Ecto neural progenitor cell (in vitro differentiated cells): ENCODE data around the gene CORO1C.

ENCODE experiments used
- DNase-seq: peaks from one replicate; pipeline ENCODE4 v3.0.0-alpha.2; 2018; ENCODE audit warnings: low spot score

The CORO1C gene

DNA sequence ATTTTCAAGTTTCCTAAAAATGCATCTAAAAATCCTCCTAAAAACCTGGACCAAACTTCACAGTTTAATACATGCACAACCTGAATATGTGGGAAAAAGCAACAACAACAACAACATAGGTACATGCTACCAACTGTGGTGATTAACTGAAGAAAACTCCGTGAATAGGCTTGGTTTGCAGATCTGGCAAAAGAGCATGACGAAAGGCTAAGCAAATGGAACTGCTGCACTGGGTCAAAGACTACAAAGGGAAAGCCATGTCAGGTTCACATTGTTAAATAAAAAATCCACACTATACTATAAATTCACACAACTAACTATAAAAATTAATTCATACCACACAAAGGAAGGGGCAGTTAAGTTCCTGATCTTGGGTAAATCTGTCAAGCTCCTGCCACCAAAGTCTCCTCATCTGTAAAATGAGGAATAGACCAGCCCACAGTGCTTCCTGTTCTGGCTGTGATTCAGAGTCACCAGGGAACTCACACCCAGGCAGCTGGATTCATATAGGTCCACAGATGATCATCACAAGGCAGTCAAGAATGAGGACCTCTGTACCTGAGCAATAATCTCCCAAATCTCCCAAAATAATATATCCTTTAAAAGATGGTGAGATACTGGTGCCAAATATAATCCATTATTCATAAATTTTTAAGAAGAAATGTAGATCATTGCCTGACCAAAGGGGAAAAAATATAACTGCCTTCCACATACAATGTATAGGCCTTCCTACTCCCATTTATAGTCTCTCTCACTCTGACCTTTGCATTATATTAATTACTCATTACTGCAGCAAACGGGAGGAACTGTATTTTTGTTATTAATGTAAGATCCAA lies 7.0 kb downstream of the CORO1C start:
- DNase-seq = no peak

GRCh38 chr12:108722992-108723766 lies 8.1 kb downstream of the CORO1C start:
- DNase-seq = no peak

- no peak for DNase-seq
These were observed 8.9 kb downstream of the CORO1C start for GRCh38 chr12:108722463-108722862.

DNA sequence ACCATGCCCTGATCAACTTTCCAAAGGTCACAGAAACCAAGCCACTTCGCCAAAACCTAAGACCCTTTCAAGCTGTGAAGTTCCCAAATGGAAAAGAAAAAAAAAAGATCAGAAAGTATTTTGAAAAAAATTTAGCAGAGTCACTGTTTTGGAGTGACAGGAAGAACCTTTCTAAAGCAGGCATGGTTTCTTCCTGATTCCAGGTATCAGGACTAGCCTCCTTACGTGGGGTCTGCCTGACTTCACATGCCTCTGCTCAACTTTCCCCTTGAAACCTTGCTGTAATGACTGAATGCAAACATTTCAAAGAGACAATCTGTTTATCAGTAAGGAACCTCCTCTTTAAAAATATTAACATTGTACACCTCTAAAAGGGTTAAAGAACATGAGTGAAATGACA lies 9.5 kb downstream of the CORO1C start:
- DNase-seq = no peak

DNA sequence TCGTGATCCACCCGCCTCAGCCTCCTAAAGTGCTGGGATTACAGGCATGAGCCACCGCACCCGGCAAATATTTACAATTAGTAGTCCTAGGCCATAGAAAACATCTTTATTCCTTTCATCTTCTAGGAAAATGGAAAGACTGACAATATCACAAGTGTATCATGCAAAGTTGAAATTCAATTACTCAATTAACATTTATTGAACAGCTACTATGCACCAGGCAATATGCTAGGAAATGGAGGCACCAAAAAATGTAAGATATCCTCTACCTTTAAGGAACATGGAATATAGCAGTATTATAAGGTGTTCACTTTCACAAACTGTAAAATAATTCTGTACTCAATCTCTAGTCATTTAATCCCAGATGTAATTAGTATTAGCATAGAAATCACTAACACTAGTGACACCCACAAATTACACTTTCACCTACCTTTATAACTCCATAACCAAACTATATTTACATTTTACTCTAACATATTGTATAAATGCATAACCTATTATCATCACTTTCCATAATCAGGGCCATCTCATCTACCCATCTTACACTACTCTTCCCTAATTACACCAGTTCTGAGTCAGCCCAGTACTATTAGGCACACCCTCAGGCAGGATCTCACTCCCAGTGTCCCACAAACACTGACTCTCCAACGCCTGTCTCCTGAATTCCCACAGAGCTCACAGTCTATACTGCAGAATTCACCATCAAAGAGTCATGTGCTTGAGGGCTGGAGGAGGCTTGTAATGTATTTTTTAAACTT lies 10.4 kb downstream of the CORO1C start:
- no peak for DNase-seq

GRCh38 chr12:108717243-108717642 lies 14.1 kb downstream of the CORO1C start:
- DNase-seq = no peak

GRCh38 chr12:108714866-108715265 lies 16.5 kb downstream of the CORO1C start:
- DNase-seq = no peak

- no peak for DNase-seq
These were observed 17.8 kb downstream of the CORO1C start for GRCh38 chr12:108713471-108713870.

- DNase-seq = no peak
These were observed 18.5 kb downstream of the CORO1C start for GRCh38 chr12:108712925-108713203.

DNA sequence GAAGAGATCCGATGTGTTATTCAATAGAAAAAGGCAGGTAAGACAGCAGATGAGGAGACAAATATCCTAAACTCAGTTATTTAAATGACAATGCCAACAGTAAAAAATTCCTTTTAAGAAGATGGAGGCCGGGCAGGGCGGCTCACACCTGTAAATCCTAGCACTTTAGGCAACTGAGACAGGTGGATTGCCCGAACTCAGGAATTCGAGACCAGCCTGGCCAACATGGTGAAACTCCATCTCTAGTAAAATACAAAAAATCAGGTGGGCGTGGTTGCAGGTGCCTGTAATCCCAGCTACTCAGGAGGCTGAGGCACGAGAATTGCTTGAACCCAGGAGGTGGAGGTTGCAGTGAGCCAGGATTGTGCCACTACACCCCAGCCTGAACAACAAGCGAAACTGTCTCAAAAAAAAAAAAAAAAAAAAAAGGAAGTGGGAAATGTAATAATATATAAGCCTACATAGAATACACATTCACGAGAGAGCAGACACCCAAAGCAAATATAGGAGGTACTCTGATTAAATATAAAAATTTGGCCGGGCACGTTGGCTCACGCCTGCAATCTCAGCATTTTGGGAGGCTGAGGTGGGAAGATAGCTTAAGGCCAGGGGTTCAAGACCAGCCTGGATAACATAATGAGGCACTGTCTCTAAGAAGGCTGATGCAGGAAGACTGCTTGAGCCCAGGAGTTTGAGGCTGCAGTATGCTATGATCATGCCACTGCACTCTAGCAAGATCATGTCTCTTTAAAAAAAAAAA lies 19.0 kb downstream of the CORO1C start:
- no peak for DNase-seq

- DNase-seq = no peak
These were observed 19.7 kb downstream of the CORO1C start for GRCh38 chr12:108711489-108712164.

DNA sequence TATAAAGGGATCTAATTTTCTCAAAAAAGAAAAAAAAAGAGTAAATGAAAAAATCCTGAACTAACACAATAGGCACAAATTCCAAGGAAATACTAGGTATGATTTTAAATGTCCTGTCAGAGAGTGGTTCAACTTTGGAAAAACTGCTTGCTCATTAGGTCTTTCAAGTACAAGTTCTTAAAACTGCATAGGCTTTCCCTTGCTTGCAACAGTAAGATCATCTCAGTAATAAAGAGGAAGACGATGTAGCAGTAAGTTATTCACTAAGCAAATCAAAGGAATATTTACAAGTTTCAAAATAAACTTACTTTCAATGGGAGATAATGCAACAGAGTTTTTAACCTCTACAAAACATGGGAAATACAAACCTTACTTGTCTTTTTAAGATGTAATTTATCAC lies 21.6 kb downstream of the CORO1C start:
- no peak for DNase-seq

DNA sequence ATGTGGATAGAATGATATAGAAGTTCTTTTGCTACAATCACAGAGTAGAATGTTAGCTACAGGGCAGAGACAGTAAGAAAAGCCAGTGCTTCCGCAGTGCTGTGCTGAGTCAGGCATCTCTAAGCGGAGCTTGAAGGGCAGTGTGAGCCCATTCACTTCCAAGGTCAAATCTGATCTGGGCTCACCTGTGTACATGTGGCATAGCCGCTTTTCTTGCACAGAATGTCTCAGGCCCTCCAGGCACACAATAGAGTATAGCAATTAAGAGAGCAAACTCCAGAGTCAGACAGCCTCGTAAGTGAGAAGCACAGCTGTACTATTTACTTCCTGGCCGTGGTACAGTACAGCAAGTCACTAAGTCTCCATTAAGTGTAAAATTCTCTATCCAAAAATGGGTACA lies 26.8 kb downstream of the CORO1C start:
- no peak for DNase-seq

GRCh38 chr12:108702595-108703320 lies 28.6 kb downstream of the CORO1C start:
- DNase-seq = no peak

DNA sequence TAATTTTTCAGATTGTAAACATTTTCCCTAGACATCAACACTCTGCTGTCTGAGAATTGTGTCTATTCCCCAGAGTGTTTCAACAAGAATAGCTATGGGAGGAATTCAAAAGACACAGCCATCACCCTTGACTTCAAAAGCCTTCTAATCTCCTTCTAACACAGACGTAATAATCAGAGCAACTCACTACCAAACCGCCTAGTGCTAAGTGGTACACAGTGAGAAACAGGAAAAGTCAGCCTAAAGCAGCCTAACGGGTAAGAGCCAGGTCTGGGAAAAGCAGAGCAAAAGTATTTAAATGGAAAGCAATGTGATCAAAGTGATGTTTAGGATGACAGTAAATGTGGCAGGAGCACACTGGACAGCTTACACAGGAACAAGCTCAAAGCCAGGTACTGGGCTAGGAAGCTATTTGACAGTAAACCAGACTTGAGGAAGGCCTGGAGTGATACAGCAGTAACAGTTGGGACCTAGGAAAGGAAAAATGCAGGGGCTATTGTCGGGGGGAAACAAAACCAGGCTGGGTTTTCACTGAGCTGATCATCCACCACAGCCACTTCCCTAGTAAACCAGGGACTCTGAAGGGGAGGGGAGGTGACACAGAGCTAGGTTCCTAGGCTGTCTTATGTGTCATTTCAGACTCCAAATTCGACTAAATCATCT lies 29.4 kb downstream of the CORO1C start:
- DNase-seq = no peak

DNA sequence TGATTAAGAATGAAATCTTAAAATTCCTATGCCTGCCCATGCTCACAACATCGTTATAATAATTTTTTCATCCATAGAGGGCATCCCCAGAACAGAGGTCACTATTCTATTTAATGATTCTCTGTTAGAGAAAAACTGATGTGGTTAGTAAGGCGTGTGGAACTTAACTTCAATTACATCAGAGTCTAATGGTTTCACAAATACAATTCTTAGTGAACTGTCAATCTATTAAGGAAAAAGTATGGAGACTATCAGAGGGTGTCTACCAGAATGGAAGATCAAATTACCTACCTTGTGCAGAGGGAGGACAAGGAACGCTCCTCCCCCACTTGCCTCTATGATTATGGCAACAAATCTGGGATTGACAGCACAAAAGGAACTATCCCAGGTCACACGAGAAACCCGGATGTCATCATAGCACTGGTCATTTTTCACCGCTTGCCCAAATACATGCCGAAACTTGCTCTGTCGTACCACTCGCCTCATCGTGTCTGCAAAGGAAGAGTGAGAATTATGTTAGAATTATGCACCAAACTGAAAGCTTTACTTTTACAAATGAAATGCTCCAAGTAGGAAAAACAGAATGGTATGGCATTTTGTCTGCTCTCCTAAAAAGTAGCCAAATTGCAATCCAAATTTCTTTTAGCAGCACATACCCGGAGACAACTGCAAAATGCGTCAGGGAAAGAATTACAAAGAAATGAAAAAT lies 30.3 kb downstream of the CORO1C start:
- DNase-seq = no peak

- DNase-seq = no peak
These were observed 31.3 kb downstream of the CORO1C start for GRCh38 chr12:108699955-108700563.

GRCh38 chr12:108697905-108698304 lies 33.4 kb downstream of the CORO1C start:
- DNase-seq = no peak

DNA sequence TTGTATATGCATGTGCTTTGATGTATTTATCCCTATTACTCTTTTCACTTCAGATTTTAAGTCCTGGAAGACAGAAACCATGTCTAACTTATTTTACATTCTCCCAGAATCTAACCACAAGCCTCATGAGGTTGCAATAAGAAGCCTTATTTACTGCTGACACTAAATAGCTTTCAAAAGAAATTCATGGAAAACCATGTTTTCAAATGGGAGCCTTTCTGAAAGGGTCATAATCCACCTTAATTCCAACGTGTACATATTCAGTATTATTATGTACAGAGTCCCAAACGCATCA lies 34.4 kb downstream of the CORO1C start:
- no peak for DNase-seq
